SH-SY5Y (cell line): ENCODE results near the gene MRPL52.

Experiments used
- GATA2 ChIP-seq: IDR thresholded peaks from 2 replicates; pipeline ENCODE4 v1.6.1; 2011; ENCODE audit warnings: mild to moderate bottlenecking, low read depth, low read length
- GATA3 ChIP-seq: IDR thresholded peaks from 2 replicates; pipeline ENCODE4 v1.6.1; 2011; ENCODE audit warnings: low read depth, mild to moderate bottlenecking, low read length, moderate library complexity

DNA sequence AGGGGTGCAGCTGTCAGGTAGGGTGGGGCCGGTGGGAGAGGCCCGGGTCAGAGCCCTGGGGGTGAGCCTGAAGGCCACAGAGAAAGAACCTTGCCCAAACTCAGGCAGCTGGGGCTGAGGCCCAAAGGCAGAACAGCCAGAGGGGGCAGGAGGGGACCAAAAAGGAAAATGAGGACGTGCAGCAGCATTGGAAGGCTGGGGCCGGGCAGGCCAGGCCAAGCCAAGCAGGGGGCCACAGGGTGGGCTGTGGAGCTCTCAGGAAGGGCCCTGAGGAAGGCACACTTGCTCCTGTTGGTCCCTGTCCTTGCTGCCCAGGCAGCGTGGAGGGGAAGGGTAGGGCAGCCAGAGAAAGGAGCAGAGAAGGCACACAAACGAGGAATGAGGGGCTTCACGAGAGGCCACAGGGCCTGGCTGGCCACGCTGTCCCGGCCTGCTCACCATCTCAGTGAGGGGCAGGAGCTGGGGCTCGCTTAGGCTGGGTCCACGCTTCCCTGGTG is 17.2 kb downstream of the MRPL52 start:
- TF ChIP-seq GATA2, result no peak
- no peak for TF ChIP-seq GATA3
